Mesodermal cell (in vitro differentiated cells): Measurements from ENCODE around the gene CAPN11.

ENCODE experiments used
- H3K27ac ChIP-seq: 2 replicates; pipeline ENCODE4 v1.7.0; 2013; ENCODE audit warnings: mild to moderate bottlenecking, low read depth, low read length, moderate library complexity; ENCODE audit not compliant: severe bottlenecking
- H3K36me3 ChIP-seq: 2 replicates; pipeline ENCODE4 v1.7.1; 2013; ENCODE audit warnings: mild to moderate bottlenecking, low read length, moderate library complexity; ENCODE audit not compliant: control insufficient read depth, insufficient read depth
- H3K4me1 ChIP-seq: one replicate; pipeline ENCODE4 v1.7.1; 2013; ENCODE audit warnings: mild to moderate bottlenecking, low read length; ENCODE audit not compliant: insufficient read depth, control insufficient read depth, poor library complexity, severe bottlenecking
- H3K4me3 ChIP-seq: 2 replicates; pipeline ENCODE4 v1.7.0; 2013; ENCODE audit warnings: low read length, control low read depth, mild to moderate bottlenecking; ENCODE audit not compliant: insufficient read depth, poor library complexity, severe bottlenecking; ENCODE audit errors: extremely low read depth
- H3K9me3 ChIP-seq: 2 replicates; pipeline ENCODE4 v1.7.1; 2013; ENCODE audit warnings: mild to moderate bottlenecking, low read length, moderate library complexity; ENCODE audit not compliant: control insufficient read depth
- WGBS, 2 experiments: methylation state at CpG; one replicate each; pipeline ENCODE4 v1.1.5; 2013; ENCODE audit warnings: missing lambda C conversion rate in 2 of 2; ENCODE audit not compliant: insufficient coverage in 2 of 2; 5-methylcytosine and 5-hydroxymethylcytosine counted together

The CAPN11 gene

DNA sequence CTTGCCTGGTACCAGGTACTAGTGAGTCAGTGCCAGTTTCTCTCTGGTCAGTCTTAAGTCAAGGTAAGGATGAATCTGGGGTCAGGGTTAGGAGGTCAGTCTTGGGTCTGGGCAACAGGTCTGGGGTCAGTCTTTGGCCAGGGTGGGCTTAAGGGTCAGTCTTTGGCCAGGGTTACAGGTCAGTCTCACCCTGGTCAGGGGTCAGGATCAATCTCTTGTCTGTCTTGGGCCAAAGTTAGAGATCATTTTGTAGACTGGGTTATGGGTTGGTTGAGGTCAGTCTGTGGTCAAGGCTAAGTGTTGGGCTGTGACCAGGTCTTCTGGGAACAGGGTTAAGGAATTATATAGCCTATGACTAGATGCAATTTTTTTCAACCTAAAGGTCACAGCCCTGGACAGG lies 12.8 kb upstream of the CAPN11 start:
- Histone ChIP-seq H3K36me3 (peaks cover 69% of the 10 kb centered on the region), H3K4me1 (no peaks in the 10 kb centered on the region), H3K27ac (no peak overlapping the region), H3K4me3 (no peak overlapping the region), H3K9me3 (no peaks in the 10 kb centered on the region)

- Histone ChIP-seq H3K9me3 (no peaks in the 10 kb centered on the region), H3K4me3 (no peak overlapping the region), H3K36me3 (peaks cover 61% of the 10 kb centered on the region), H3K4me1 (no peaks in the 10 kb centered on the region), H3K27ac (no peak overlapping the region)
- WGBS, 2 experiments, result 93 to 96% methylated on average over 9 to 10 of the region's 10 CpGs
Measured at GRCh38 chr6:44146685-44147084, 11.9 kb upstream of the CAPN11 start.

DNA sequence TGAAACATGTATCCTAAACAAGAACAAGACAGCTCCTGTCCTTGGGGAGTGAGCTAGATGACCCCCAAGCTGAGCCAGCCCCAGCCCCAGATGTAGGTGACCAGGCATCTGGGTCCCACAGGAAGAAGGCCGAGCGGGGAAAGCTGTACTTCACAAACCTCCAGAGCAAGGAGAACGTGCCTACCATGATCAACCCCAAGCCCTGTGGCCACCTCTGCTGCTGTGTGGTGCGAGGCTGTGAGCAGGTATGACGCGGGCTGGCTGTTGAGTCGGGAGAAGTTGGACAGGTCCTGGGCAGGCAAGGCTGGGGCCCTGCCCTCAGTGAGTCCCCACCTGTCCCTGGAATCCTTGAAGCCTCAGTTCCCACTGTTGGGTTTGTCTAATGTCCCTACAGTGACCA lies 11.4 kb upstream of the CAPN11 start:
- Histone ChIP-seq H3K27ac (no peak overlapping the region), H3K4me1 (no peaks in the 10 kb centered on the region), H3K4me3 (no peak overlapping the region), H3K36me3 (peaks cover 56% of the 10 kb centered on the region), H3K9me3 (no peaks in the 10 kb centered on the region)
- WGBS, 2 experiments, result 93 to 98% methylated on average over 3 to 7 of the region's 7 CpGs

DNA sequence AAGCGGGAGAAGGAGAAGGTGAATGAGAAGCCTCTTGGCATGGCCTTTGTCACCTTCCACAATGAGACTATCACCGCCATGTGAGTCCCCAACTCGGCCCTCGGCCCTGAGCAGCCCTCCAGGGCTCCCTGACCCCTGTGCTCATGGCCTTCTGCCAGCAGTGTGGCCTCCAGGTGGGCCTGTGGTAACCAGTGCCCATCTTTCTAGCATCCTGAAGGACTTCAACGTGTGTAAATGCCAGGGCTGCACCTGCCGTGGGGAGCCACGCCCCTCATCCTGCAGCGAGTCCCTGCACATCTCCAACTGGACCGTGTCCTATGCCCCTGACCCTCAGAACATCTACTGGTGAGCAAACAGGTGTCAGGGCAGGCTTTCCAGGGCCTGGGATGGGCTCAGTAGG lies 10.3 kb upstream of the CAPN11 start:
- Histone ChIP-seq H3K27ac (no peak overlapping the region), H3K9me3 (no peaks in the 10 kb centered on the region), H3K36me3 (peaks cover 51% of the 10 kb centered on the region), H3K4me3 (no peak overlapping the region), H3K4me1 (no peaks in the 10 kb centered on the region)
- WGBS, 2 experiments, result 93 to 95% methylated on average over 8 to 9 of the region's 9 CpGs

GRCh38 chr6:44149369-44150012 lies 9.1 kb upstream of the CAPN11 start:
- H3K4me1 ChIP-seq, result no peaks in the 10 kb centered on the region
- H3K36me3 ChIP-seq, result peaks cover 43% of the 10 kb centered on the region
- no peaks in the 10 kb centered on the region for H3K9me3 ChIP-seq
- no peak overlapping the region for H3K27ac ChIP-seq
- 95 to 100% methylated on average over 4 of the region's 7 CpGs for WGBS, 2 experiments
- H3K4me3 ChIP-seq, result no peak overlapping the region

DNA sequence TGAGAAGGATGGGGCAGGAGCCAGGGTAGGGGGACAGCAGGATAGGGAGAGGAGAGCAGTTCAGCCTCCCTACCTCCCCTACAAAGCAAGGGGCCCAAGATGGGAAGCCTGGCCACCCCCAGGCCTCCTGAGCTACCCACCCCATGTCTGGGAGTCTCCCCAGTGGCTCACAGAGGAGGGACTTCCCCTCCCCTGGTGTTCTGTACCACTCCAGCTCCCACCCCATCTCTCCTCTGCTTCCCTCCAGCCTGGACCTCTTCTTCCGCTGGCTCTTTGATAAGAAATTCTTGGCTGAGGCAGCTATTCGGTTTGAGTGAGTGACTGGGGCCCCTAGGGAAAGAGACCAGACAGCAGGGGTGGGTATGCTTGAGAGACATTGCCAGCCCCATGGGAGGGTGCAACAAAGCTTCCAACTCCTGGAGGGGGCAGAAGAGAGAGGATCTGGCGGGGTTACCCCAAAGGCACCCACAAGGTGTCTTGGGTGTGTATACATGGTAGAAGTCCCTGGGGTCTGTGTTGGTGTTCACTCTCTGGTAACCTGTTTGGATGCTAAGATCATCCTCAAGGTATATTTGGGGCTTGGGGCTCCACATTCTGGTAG lies 8.2 kb upstream of the CAPN11 start:
- Histone ChIP-seq H3K4me3 (no peak overlapping the region), H3K4me1 (no peaks in the 10 kb centered on the region), H3K27ac (no peak overlapping the region), H3K9me3 (no peaks in the 10 kb centered on the region), H3K36me3 (peaks cover 41% of the 10 kb centered on the region)
- 73 to 95% methylated on average over 1 to 2 of the region's 3 CpGs for WGBS, 2 experiments

- no peak overlapping the region for H3K27ac ChIP-seq
- no peaks in the 10 kb centered on the region for H3K9me3 ChIP-seq
- no peaks in the 10 kb centered on the region for H3K4me1 ChIP-seq
- H3K36me3 ChIP-seq, result peaks cover 32% of the 10 kb centered on the region
- H3K4me3 ChIP-seq, result no peak overlapping the region
- WGBS, 2 experiments, result 22 to 29% methylated on average over 28 to 30 of the region's 31 CpGs
Measured at GRCh38 chr6:44151348-44152108, 7.1 kb upstream of the CAPN11 start.

DNA sequence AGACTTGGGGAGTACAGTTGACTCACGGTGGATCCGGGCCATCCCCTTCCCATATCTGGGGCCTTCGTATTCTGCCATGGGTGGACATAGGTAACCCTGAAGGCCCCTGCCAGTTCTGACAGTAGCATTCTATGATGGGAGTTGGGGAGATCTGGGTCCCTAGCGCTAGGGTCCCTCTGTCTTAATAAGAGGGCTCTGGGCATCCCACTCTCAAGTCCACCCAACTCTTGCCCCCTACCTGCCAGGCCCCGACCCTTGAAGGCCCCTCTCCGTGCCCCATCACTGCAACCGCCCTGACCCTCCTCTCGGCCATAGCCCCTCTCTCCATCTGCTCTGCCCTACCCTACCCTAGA lies 6.5 kb upstream of the CAPN11 start:
- Histone ChIP-seq H3K9me3 (no peaks in the 10 kb centered on the region), H3K36me3 (peaks cover 27% of the 10 kb centered on the region), H3K4me1 (no peaks in the 10 kb centered on the region), H3K4me3 (no peak overlapping the region), H3K27ac (no peak overlapping the region)
- WGBS, 2 experiments, result 49 to 55% methylated on average over 6 to 7 of the region's 8 CpGs

DNA sequence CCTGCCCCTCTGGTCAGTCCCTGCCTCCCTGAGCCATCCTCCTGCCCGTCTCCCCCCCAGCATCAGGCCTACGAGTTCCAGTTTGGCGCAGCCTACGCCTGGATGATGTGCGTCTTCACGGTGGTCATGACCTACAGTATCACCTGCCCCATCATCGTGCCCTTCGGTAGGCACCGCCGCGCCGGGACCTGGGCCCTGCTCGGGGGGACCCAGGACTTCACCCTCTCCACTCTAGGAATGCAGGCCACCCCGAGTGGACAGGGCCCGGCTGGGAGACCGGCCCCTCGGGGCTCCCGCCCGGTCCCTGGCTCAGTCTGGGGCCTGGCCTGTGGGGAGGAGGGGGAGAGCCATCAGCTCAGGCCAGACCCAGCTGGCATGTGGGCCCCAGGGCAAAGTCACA lies 6.1 kb upstream of the CAPN11 start:
- Histone ChIP-seq H3K4me1 (no peaks in the 10 kb centered on the region), H3K9me3 (no peaks in the 10 kb centered on the region), H3K4me3 (no peak overlapping the region), H3K36me3 (peaks cover 23% of the 10 kb centered on the region), H3K27ac (no peak overlapping the region)
- 94 to 100% methylated on average over 4 to 7 of the region's 19 CpGs for WGBS, 2 experiments

- Histone ChIP-seq H3K36me3 (peaks cover 8% of the 10 kb centered on the region), H3K27ac (no peak overlapping the region)
Measured at GRCh38 chr6:44154067-44154466, 4.6 kb upstream of the CAPN11 start.

More at GRCh38 chr6:44154067-44154466, 4.6 kb upstream of the CAPN11 start:
- Histone ChIP-seq H3K9me3 (no peaks in the 10 kb centered on the region), H3K4me3 (no peak overlapping the region), H3K4me1 (no peaks in the 10 kb centered on the region)
- WGBS, 2 experiments, result 92 to 99% methylated on average over 11 to 12 of the region's 12 CpGs
